Glutamatergic neuron (in vitro differentiated cells): ENCODE data around the gene GAA. TPM values are rescaled to one million over a fixed set of nuclear protein-coding genes. Genes with fewer than 3 reads are reported as not detected.

Experiments used
- DNase-seq: peaks from one replicate; pipeline ENCODE4 v3.0.0; 2022
- H3K27ac Mint-ChIP-seq: one replicate; pipeline ENCODE4 v1.8.0; 2020; ENCODE audit warnings: mild to moderate bottlenecking, mixed read lengths, inconsistent platforms; ENCODE audit not compliant: unreplicated experiment
- H3K27me3 Mint-ChIP-seq: one replicate; pipeline ENCODE4 v1.8.0; 2020; ENCODE audit warnings: mild to moderate bottlenecking, moderate library complexity, mixed read lengths, inconsistent platforms; ENCODE audit not compliant: unreplicated experiment
- H3K36me3 Mint-ChIP-seq: one replicate; pipeline ENCODE4 v1.8.0; 2020; ENCODE audit warnings: mild to moderate bottlenecking, mixed read lengths, inconsistent platforms; ENCODE audit not compliant: unreplicated experiment
- H3K4me1 Mint-ChIP-seq: one replicate; pipeline ENCODE4 v1.8.0; 2020; ENCODE audit warnings: mild to moderate bottlenecking, low read depth, mixed read lengths, inconsistent platforms; ENCODE audit not compliant: unreplicated experiment
- H3K4me3 Mint-ChIP-seq: one replicate; pipeline ENCODE4 v1.8.0; 2020; ENCODE audit warnings: mild to moderate bottlenecking, mixed read lengths, inconsistent platforms; ENCODE audit not compliant: unreplicated experiment
- H3K9me3 Mint-ChIP-seq: one replicate; pipeline ENCODE4 v1.8.0; 2020; ENCODE audit warnings: mild to moderate bottlenecking, moderate library complexity, mixed read lengths, inconsistent platforms; ENCODE audit not compliant: unreplicated experiment
- total RNA-seq: library from RNA; stranded (reverse); fragmentation: NEBNext Ultra II Directional; extraction: Animal tissue kit (Norgen Biotek cat#: 25700); gene quantifications from one replicate; pipeline ENCODE4 v1.2.1, GENCODE V29; 2021; ENCODE audit not compliant: unreplicated experiment
- TF ChIP-seq, protein P1 (sequence below): fragments of 200-600 bp; sonication (generic); IDR thresholded peaks from one replicate; pipeline ENCODE4 v1.5.0; 2021; ENCODE audit not compliant: partially characterized antibody, unreplicated experiment

The GAA gene
- total RNA-seq, 1 donor from 2014 or later: 384 TPM

GRCh38 chr17:80109713-80110446 is 8.5 kb downstream of the GAA start:
- TF ChIP-seq, protein P1, sequence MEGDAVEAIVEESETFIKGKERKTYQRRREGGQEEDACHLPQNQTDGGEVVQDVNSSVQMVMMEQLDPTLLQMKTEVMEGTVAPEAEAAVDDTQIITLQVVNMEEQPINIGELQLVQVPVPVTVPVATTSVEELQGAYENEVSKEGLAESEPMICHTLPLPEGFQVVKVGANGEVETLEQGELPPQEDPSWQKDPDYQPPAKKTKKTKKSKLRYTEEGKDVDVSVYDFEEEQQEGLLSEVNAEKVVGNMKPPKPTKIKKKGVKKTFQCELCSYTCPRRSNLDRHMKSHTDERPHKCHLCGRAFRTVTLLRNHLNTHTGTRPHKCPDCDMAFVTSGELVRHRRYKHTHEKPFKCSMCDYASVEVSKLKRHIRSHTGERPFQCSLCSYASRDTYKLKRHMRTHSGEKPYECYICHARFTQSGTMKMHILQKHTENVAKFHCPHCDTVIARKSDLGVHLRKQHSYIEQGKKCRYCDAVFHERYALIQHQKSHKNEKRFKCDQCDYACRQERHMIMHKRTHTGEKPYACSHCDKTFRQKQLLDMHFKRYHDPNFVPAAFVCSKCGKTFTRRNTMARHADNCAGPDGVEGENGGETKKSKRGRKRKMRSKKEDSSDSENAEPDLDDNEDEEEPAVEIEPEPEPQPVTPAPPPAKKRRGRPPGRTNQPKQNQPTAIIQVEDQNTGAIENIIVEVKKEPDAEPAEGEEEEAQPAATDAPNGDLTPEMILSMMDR: no peak
- Mint-ChIP-seq H3K36me3 (peaks cover 9% of the 10 kb centered on the region), H3K4me1 (peaks cover 12% of the 10 kb centered on the region), H3K27ac (no peak overlapping the region), H3K4me3 (no peak overlapping the region), H3K27me3 (peaks cover 1% of the 10 kb centered on the region), H3K9me3 (peaks cover 20% of the 10 kb centered on the region)
- DNase-seq: no peak

DNA sequence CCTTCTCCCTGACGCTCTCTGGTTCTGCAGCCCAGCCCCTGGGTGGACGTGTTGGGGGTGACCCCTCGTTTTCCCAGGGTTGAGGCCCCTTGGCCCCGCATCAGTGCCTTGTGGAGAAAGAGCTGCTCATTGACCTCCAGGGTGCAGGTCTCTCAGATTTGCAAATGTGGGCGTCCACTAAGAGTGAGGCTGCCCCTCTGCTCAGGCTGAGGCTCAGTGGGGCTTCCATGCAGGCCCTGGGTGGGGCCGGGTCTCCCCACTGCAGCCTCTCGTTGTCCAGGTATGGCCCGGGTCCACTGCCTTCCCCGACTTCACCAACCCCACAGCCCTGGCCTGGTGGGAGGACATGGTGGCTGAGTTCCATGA is 9.0 kb downstream of the GAA start:
- Mint-ChIP-seq H3K27me3 (peaks cover 1% of the 10 kb centered on the region), H3K4me3 (no peak overlapping the region), H3K36me3 (peaks cover 15% of the 10 kb centered on the region), H3K27ac (no peak overlapping the region), H3K4me1 (peaks cover 14% of the 10 kb centered on the region), H3K9me3 (peaks cover 23% of the 10 kb centered on the region)
- TF ChIP-seq, protein P1: no peak
- DNase-seq: no peak

DNA sequence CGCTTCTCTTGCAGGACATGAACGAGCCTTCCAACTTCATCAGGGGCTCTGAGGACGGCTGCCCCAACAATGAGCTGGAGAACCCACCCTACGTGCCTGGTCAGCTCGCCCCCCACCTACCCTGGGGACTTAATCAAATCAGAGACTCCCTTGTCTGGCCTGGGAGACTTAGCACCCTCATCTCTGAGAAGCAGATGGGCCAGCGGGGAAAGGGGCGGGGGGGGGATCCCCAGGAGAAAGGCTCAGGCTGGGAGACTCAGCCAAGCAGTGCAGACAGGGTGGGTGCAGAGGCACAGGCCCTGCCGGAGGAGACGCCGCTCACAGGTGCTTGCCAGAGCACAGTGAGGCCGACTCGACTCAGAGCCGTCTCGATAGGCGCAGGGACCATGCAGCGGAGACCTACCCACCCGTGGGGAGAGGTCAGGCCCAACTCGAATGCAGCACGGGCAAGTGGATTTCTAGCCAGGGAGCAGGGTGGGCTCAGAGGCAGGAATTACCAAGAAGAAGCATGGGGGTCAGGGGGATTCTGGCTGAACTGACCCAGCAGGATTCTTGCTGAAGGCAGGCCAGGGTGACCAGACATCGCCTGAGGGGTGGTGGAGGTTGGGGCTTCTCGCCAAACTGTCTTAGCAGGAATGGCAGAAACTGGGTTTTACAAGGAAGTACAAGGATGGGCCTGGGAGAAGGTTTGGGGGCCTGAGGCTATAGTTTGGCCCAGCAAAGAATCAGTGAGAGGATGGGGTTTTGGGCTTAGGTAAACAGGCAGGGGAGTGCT is 9.7 kb downstream of the GAA start:
- no peak overlapping the region for H3K4me3 Mint-ChIP-seq
- no peak overlapping the region for H3K27ac Mint-ChIP-seq
- TF ChIP-seq, protein P1: no peak
- DNase-seq: no peak
- H3K36me3 Mint-ChIP-seq: peaks cover 21% of the 10 kb centered on the region
- H3K4me1 Mint-ChIP-seq: peaks cover 9% of the 10 kb centered on the region
- H3K27me3 Mint-ChIP-seq: peaks cover 2% of the 10 kb centered on the region
- H3K9me3 Mint-ChIP-seq: peaks cover 24% of the 10 kb centered on the region

GRCh38 chr17:80111702-80112470 is 10.5 kb downstream of the GAA start:
- peaks cover 11% of the 10 kb centered on the region for H3K4me1 Mint-ChIP-seq
- TF ChIP-seq, protein P1: no peak
- H3K9me3 Mint-ChIP-seq: peaks cover 29% of the 10 kb centered on the region
- peaks cover 27% of the 10 kb centered on the region for H3K36me3 Mint-ChIP-seq
- H3K27me3 Mint-ChIP-seq: peaks cover 6% of the 10 kb centered on the region
- no peak overlapping the region for H3K4me3 Mint-ChIP-seq
- DNase-seq: no peak
- H3K27ac Mint-ChIP-seq: no peak overlapping the region
